Liver (tissue), 9 donors: Measurements from ENCODE around the gene CDH4. TPM values are rescaled to one million over a fixed set of nuclear protein-coding genes. Genes with fewer than 3 reads are reported as not detected.

ENCODE experiments used
- DNase-seq: peaks from one replicate; pipeline ENCODE4 v3.0.0-alpha.2; 2017; ENCODE audit warnings: low spot score
- H3K27ac ChIP-seq, 2 donors: one replicate each; pipeline ENCODE4 v1.7.0; 2013; ENCODE audit warnings: inconsistent platforms in 2 of 2, low read length in 2 of 2, control low read depth in 1 of 2, low read depth in 1 of 2, mild to moderate bottlenecking in 1 of 2
- H3K27me3 ChIP-seq, 4 donors: one replicate each; pipeline versions ENCODE4 v1.6.1 to v1.7.0; 2013; ENCODE audit warnings: low read length in 3 of 4, inconsistent platforms in 1 of 4, mild to moderate bottlenecking in 1 of 4, moderate library complexity in 1 of 4; ENCODE audit not compliant: control insufficient read depth in 4 of 4, insufficient read depth in 4 of 4
- H3K36me3 ChIP-seq, 4 donors: one replicate each; pipeline versions ENCODE4 v1.6.1 to v1.7.0; 2013; ENCODE audit warnings: low read length in 3 of 4, mild to moderate bottlenecking in 3 of 4, low read depth in 1 of 4, moderate library complexity in 1 of 4; ENCODE audit not compliant: control insufficient read depth in 4 of 4, insufficient read depth in 3 of 4
- H3K4me1 ChIP-seq, 4 donors: one replicate each; pipeline versions ENCODE4 v1.6.1 to v1.7.0; 2013; ENCODE audit warnings: low read length in 3 of 4, mild to moderate bottlenecking in 3 of 4, moderate library complexity in 1 of 4; ENCODE audit not compliant: control insufficient read depth in 4 of 4, insufficient read depth in 4 of 4
- H3K4me3 ChIP-seq, 3 donors: one replicate each; pipeline versions ENCODE4 v1.6.1 to v1.7.0; 2013; ENCODE audit warnings: low read length in 3 of 3, control low read depth in 1 of 3, low read depth in 1 of 3, mild to moderate bottlenecking in 1 of 3
- H3K9ac ChIP-seq, 2 donors: one replicate each; pipeline ENCODE4 v1.7.0; 2013; ENCODE audit warnings: low read length in 2 of 2, mild to moderate bottlenecking in 2 of 2, moderate library complexity in 2 of 2, control low read depth in 1 of 2, low read depth in 1 of 2
- H3K9me3 ChIP-seq, 4 donors: one replicate each; pipeline versions ENCODE4 v1.6.1 to v1.7.0; 2013; ENCODE audit warnings: low read length in 3 of 4; ENCODE audit not compliant: control insufficient read depth in 4 of 4
- CTCF ChIP-seq: fragments of 150-350 bp; IDR thresholded peaks from 2 replicates; pipeline ENCODE4 v1.5.1; 2017; ENCODE audit warnings: improper control_type of control experiment, low read depth, low read length; ENCODE audit not compliant: missing input control
- EGR1 ChIP-seq, 2 donors: IDR thresholded peaks; 2 replicates each; pipeline ENCODE4 v1.6.1; 2016 to 2018; ENCODE audit warnings: antibody characterized with exemption in 2 of 2, low read depth in 2 of 2
- FOXA1 ChIP-seq: IDR thresholded peaks from 2 replicates; pipeline ENCODE4 v1.6.1; 2016; ENCODE audit warnings: antibody characterized with exemption
- FOXA2 ChIP-seq: IDR thresholded peaks from 2 replicates; pipeline ENCODE4 v1.6.1; 2016; ENCODE audit warnings: antibody characterized with exemption
- GABPA ChIP-seq, 2 donors: IDR thresholded peaks in 1 of 2; conservative IDR thresholded peaks in 1 of 2; 2 replicates each; pipeline ENCODE4 v1.6.1; 2016; ENCODE audit warnings: antibody characterized with exemption in 2 of 2, mild to moderate bottlenecking in 1 of 2, moderate library complexity in 1 of 2
- HNF4A ChIP-seq, 2 donors: conservative IDR thresholded peaks; 2 replicates each; pipeline ENCODE4 v1.6.1; 2016; ENCODE audit warnings: antibody characterized with exemption in 2 of 2, mild to moderate bottlenecking in 2 of 2
- HNF4G ChIP-seq: IDR thresholded peaks from 2 replicates; pipeline ENCODE4 v1.6.1; 2016; ENCODE audit warnings: antibody characterized with exemption
- JUND ChIP-seq, 2 donors: IDR thresholded peaks; 2 replicates each; pipeline ENCODE4 v1.6.1; 2016; ENCODE audit warnings: antibody characterized with exemption in 2 of 2
- NR2F2 ChIP-seq: IDR thresholded peaks from 2 replicates; pipeline ENCODE4 v1.6.1; 2016; ENCODE audit warnings: antibody characterized with exemption
- RAD21 ChIP-seq, 2 donors: IDR thresholded peaks; 2 replicates each; pipeline ENCODE4 v1.6.1; 2016; ENCODE audit warnings: antibody characterized with exemption in 2 of 2, mild to moderate bottlenecking in 2 of 2
- REST ChIP-seq: IDR thresholded peaks from 2 replicates; pipeline ENCODE4 v1.6.1; 2016; ENCODE audit warnings: antibody characterized with exemption, mild to moderate bottlenecking
- RXRA ChIP-seq, 2 donors: IDR thresholded peaks; 2 replicates each; pipeline ENCODE4 v1.6.1; 2017 to 2018; ENCODE audit warnings: antibody characterized with exemption in 2 of 2, mild to moderate bottlenecking in 1 of 2
- SP1 ChIP-seq: IDR thresholded peaks from 2 replicates; pipeline ENCODE4 v1.6.1; 2018; ENCODE audit warnings: antibody characterized with exemption, mild to moderate bottlenecking
- TAF1 ChIP-seq: conservative IDR thresholded peaks from 2 replicates; pipeline ENCODE4 v1.6.1; 2016; ENCODE audit warnings: antibody characterized with exemption, mild to moderate bottlenecking
- YY1 ChIP-seq: IDR thresholded peaks from 2 replicates; pipeline ENCODE4 v1.6.1; 2016; ENCODE audit warnings: antibody characterized with exemption, mild to moderate bottlenecking
- ZBTB33 ChIP-seq: IDR thresholded peaks from 2 replicates; pipeline ENCODE4 v1.6.1; 2016; ENCODE audit warnings: antibody characterized with exemption
- WGBS: extraction: QIAGEN DNeasy Blood & Tissue Kit; methylation state at CpG from one replicate; pipeline ENCODE4 v1.1.7; 2013; 5-methylcytosine and 5-hydroxymethylcytosine counted together
- polyA plus RNA-seq, 2 donors: library from polyadenylated mRNA; stranded (reverse) in 1 of 2; unstranded in 1 of 2; fragments of 200-250 nt in 1 of 2; fragments of >200 nt in 1 of 2; fragmentation: Nextera tagmentation in 1 of 2; extraction: Ambion mirVana in 1 of 2; gene quantifications; one replicate each; pipeline versions ENCODE4 v1.2.1 to v1.2.3, GENCODE V29; 2013 to 2015
- total RNA-seq, 2 donors: library from RNA; depleted of rRNA; stranded (reverse); fragments of >200 nt; gene quantifications; one replicate each; pipeline ENCODE4 v1.2.3, GENCODE V29; 2014
- TF ChIP-seq, protein P1 (sequence below): IDR thresholded peaks from 2 replicates; pipeline ENCODE4 v1.6.1; 2016; ENCODE audit warnings: antibody characterized with exemption
- TF ChIP-seq, protein P2 (sequence below): IDR thresholded peaks from 2 replicates; pipeline ENCODE4 v1.6.1; 2016; ENCODE audit warnings: antibody characterized with exemption
- donor health status: healthy.
- donor health status: healthy.
- donor health status: healthy.
- donor health status: healthy.
- donor health status: healthy.

The CDH4 gene
- total and polyA plus RNA-seq, 4 donors, result 0.03 to 0.25 (median 0.19) TPM; not detected in 1

- Histone ChIP-seq H3K9me3 (peaks cover 0 to 5% (median 0%) of the 10 kb centered on the region in 4 donors), H3K4me1 (no peaks in the 10 kb centered on the region), H3K27me3 (peaks cover 0 to 8% (median 3%) of the 10 kb centered on the region in 4 donors), H3K4me3 (no peak overlapping the region), H3K27ac (no peak overlapping the region), H3K36me3 (no peaks in the 10 kb centered on the region), H3K9ac (no peak overlapping the region)
- 70% methylated on average over 8 of the region's 8 CpGs for WGBS
- DNase-seq, result no peak
- TF ChIP-seq TAF1 (no peak), CTCF (no peak), ZBTB33 (no peak), FOXA2 (no peak), NR2F2 (no peak), REST (no peak), EGR1 (IDR thresholded peaks at IDR 0.05; ENCODE audit: low read depth in 2 of 2) (no peak), GABPA (IDR thresholded peaks at IDR 0.05 in 1 of 2, conservative IDR thresholded peaks at IDR 0.05 in 1 of 2) (no peak), RXRA (IDR thresholded peaks at IDR 0.05) (no peak), SP1 (no peak), JUND (IDR thresholded peaks at IDR 0.05) (no peak), HNF4G (no peak), YY1 (no peak), HNF4A (conservative IDR thresholded peaks at IDR 0.05) (no peak), FOXA1 (no peak), RAD21 (IDR thresholded peaks at IDR 0.05) (no peak)
- TF ChIP-seq, protein P1, sequence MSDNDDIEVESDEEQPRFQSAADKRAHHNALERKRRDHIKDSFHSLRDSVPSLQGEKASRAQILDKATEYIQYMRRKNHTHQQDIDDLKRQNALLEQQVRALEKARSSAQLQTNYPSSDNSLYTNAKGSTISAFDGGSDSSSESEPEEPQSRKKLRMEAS, result no peak
- TF ChIP-seq, protein P2, sequence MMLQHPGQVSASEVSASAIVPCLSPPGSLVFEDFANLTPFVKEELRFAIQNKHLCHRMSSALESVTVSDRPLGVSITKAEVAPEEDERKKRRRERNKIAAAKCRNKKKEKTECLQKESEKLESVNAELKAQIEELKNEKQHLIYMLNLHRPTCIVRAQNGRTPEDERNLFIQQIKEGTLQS, result no peak
Observed at GRCh38 chr20:61646453-61646852, 394.4 kb downstream of the CDH4 start.
